Type B pancreatic cell (in vitro differentiated cells): ENCODE measurements around the gene LARP4B. TPM values are rescaled to one million over a fixed set of nuclear protein-coding genes. Genes with fewer than 3 reads are reported as not detected.

Experiments used
- DNase-seq: peaks from one replicate; pipeline ENCODE4 v3.0.0; 2021; ENCODE audit warnings: mixed read lengths; ENCODE audit not compliant: unreplicated experiment; ENCODE audit errors: extremely low spot score
- H3K27ac Mint-ChIP-seq: 2 replicates; pipeline ENCODE4 v1.8.0; 2021; ENCODE audit warnings: mild to moderate bottlenecking, mixed read lengths
- H3K27me3 Mint-ChIP-seq: 2 replicates; pipeline ENCODE4 v1.8.0; 2021; ENCODE audit warnings: mixed read lengths
- H3K36me3 Mint-ChIP-seq: 2 replicates; pipeline ENCODE4 v1.8.0; 2021; ENCODE audit warnings: mixed read lengths
- H3K4me1 Mint-ChIP-seq: one replicate; pipeline ENCODE4 v1.8.0; 2021; ENCODE audit warnings: mixed read lengths; ENCODE audit not compliant: unreplicated experiment
- H3K4me3 Mint-ChIP-seq: 2 replicates; pipeline ENCODE4 v1.8.0; 2021; ENCODE audit warnings: mild to moderate bottlenecking, mixed read lengths
- H3K9me3 Mint-ChIP-seq: 2 replicates; pipeline ENCODE4 v1.8.0; 2021; ENCODE audit warnings: mixed read lengths
- total RNA-seq: library from RNA; stranded (reverse); gene quantifications from 2 replicates; pipeline ENCODE4 v1.2.1, GENCODE V29; 2021; ENCODE audit warnings: low replicate concordance
- TF ChIP-seq, protein P1 (sequence below): fragments of 200-600 bp; sonication (generic); conservative IDR thresholded peaks from 2 replicates; pipeline ENCODE4 v1.5.0; 2021; ENCODE audit warnings: antibody characterized with exemption, mild to moderate bottlenecking

Gene LARP4B
- total RNA-seq, 1 donor from 2014 or later = 82.1 TPM

DNA sequence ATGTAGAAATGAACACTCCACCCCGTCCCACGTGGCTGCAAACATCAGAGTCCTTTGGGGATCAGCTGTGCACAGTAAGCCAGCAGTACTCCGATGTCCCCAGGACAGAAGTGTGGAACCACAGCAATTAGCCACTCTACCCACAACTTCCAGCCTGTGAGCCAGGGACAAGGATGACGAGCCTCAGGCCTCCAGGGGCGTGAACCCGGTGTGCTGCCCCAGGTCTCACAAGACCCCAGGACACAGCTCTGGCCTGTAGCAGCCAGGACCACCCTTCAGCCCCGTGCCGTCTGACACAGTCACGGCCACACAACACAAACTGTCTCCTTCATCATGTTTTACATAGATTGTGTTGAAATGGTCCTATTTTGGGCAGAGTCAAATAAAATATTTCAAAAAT, 129.0 kb downstream of the LARP4B start:
- H3K4me3 Mint-ChIP-seq = no peak overlapping the region
- DNase-seq = no peak
- no peaks in the 10 kb centered on the region for H3K27me3 Mint-ChIP-seq
- H3K36me3 Mint-ChIP-seq = peaks cover 23% of the 10 kb centered on the region
- no peaks in the 10 kb centered on the region for H3K4me1 Mint-ChIP-seq
- peaks cover 9% of the 10 kb centered on the region for H3K9me3 Mint-ChIP-seq
- no peak overlapping the region for H3K27ac Mint-ChIP-seq
- TF ChIP-seq, protein P1, sequence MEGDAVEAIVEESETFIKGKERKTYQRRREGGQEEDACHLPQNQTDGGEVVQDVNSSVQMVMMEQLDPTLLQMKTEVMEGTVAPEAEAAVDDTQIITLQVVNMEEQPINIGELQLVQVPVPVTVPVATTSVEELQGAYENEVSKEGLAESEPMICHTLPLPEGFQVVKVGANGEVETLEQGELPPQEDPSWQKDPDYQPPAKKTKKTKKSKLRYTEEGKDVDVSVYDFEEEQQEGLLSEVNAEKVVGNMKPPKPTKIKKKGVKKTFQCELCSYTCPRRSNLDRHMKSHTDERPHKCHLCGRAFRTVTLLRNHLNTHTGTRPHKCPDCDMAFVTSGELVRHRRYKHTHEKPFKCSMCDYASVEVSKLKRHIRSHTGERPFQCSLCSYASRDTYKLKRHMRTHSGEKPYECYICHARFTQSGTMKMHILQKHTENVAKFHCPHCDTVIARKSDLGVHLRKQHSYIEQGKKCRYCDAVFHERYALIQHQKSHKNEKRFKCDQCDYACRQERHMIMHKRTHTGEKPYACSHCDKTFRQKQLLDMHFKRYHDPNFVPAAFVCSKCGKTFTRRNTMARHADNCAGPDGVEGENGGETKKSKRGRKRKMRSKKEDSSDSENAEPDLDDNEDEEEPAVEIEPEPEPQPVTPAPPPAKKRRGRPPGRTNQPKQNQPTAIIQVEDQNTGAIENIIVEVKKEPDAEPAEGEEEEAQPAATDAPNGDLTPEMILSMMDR = no peak

DNA sequence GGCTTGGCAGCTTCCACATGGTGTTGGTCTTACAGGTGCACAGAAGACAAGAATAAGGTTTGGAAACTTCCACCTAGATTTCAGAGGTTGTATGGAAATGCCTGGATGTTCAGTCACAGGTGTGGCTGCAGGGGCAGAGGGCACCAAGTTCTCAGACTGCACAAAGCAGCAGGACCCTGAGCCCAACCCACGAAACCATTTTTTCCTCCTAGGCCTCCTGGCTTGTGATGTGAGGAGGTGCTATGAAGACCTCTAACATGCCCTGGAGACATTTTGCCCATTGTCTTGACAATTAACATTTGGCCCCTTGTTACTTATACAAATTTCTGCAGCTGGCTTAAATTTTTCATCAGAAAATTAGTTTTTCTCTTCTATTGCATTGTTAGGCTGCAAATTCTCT, 134.3 kb downstream of the LARP4B start:
- DNase-seq = no peak
- Mint-ChIP-seq H3K27me3 (no peaks in the 10 kb centered on the region), H3K4me1 (no peaks in the 10 kb centered on the region), H3K9me3 (peaks cover 17% of the 10 kb centered on the region), H3K27ac (no peak overlapping the region), H3K4me3 (no peak overlapping the region), H3K36me3 (peaks cover 26% of the 10 kb centered on the region)
- TF ChIP-seq, protein P1 = no peak

DNA sequence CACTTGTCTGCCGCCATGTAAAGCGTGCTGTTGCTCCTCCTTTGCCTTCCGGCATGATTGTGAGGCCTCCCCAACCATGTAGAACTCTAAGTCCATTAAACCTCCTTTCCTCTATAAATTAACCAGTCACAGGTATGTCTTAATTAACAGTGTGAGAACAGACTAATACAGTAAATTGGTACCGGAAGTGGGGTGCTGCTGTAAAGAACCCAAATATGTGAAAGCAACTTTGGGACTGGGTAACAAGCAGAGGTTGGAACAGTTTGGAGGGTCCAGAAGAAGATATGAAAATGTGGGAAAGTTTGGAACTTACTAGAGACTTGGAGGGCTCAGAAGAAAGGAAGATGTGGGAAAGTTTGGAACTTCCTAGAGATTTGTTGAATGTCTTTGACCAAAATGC, 135.3 kb downstream of the LARP4B start:
- Mint-ChIP-seq H3K27me3 (no peaks in the 10 kb centered on the region), H3K27ac (no peak overlapping the region), H3K9me3 (peaks cover 17% of the 10 kb centered on the region), H3K36me3 (peaks cover 26% of the 10 kb centered on the region), H3K4me1 (no peaks in the 10 kb centered on the region), H3K4me3 (no peak overlapping the region)
- no peak for DNase-seq
- TF ChIP-seq, protein P1 = no peak

DNA sequence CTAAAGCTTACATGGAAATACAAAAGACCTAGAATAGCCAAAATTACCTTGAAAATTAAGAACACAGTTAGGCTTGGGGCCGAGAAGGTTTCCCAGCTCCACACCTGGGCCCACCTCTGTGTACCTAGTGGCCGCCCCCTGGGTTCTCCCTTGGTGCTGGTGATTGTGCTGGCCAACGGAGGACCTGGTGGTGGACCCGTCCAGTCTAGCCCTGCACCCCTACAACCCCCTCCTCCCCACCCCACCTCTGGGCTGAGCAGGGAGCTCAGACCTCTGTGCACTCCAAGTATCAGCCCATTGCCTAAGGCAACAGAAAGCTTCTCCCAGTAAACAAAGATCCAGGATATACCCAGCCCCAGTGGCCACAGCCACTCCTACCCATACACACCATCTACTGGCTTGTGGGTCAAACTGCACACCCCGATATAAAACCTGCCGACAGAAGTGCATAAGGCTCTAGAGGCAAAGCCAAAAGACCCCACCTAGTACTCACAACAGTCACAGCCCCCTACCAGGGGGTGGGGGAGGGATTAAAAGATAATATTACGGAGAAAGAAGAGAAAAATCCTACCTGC, 137.0 kb downstream of the LARP4B start:
- Mint-ChIP-seq H3K27ac (no peak overlapping the region), H3K4me1 (no peaks in the 10 kb centered on the region), H3K36me3 (peaks cover 22% of the 10 kb centered on the region), H3K4me3 (no peak overlapping the region), H3K9me3 (peaks cover 17% of the 10 kb centered on the region), H3K27me3 (no peaks in the 10 kb centered on the region)
- DNase-seq = no peak
- TF ChIP-seq, protein P1 = peak; percentile 46

DNA sequence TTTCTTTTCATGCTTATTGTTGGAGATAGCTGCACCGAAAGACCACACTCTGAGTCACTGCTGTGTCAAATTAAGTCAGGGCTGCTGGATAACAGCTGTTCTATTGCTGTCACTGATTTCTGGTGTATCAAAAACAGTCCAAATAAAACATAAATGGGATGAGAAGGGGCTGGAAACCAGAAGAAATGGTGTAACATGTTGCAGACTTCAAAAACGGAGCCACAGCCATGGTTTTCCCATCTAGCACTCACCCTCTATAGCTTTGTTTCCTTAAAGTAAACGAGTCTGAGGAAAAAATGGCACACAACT, 138.8 kb downstream of the LARP4B start:
- Mint-ChIP-seq H3K9me3 (peaks cover 10% of the 10 kb centered on the region), H3K4me3 (no peak overlapping the region), H3K36me3 (peaks cover 12% of the 10 kb centered on the region), H3K27ac (peak overlapping the region; percentile 7), H3K4me1 (no peaks in the 10 kb centered on the region), H3K27me3 (no peaks in the 10 kb centered on the region)
- DNase-seq = no peak
- TF ChIP-seq, protein P1 = no peak
